WTC11 (cell line): ENCODE results near the gene SEC11A.

Experiments used
- ATF2 ChIP-seq: sonication (generic); formaldehyde crosslinking; IDR thresholded peaks from 2 replicates; pipeline ENCODE4 v1.8.1; 2022; ENCODE audit warnings: low read depth, missing genetic modification reagents, borderline replicate concordance
- ESRRA ChIP-seq: sonication (generic); formaldehyde crosslinking; IDR thresholded peaks from 2 replicates; pipeline ENCODE4 v1.8.1; 2022; ENCODE audit warnings: mild to moderate bottlenecking, missing genetic modification reagents, borderline replicate concordance
- ETV6 ChIP-seq: sonication (generic); formaldehyde crosslinking; IDR thresholded peaks from 2 replicates; pipeline ENCODE4 v1.8.1; 2022; ENCODE audit warnings: mild to moderate bottlenecking, missing genetic modification reagents
- JAZF1 ChIP-seq: fragments of 250-450 bp; sonication (Bioruptor Pico); IDR thresholded peaks from 2 replicates; pipeline ENCODE4 v1.9.0; 2021; ENCODE audit warnings: moderate library complexity, mild to moderate bottlenecking, inconsistent platforms
- NFE2L1 ChIP-seq: sonication (generic); formaldehyde crosslinking; IDR thresholded peaks from 2 replicates; pipeline ENCODE4 v1.8.1; 2023; ENCODE audit warnings: missing genetic modification reagents
- SP1 ChIP-seq: sonication (generic); formaldehyde crosslinking; conservative IDR thresholded peaks from 2 replicates; pipeline ENCODE4 v1.8.1; 2022; ENCODE audit warnings: missing genetic modification reagents
- USF1 ChIP-seq: sonication (generic); formaldehyde crosslinking; IDR thresholded peaks from 2 replicates; pipeline ENCODE4 v1.8.0; 2022; ENCODE audit warnings: mild to moderate bottlenecking, missing genetic modification reagents
- ZNF121 ChIP-seq: sonication (generic); formaldehyde crosslinking; IDR thresholded peaks from 2 replicates; pipeline ENCODE4 v1.8.0; 2023; ENCODE audit warnings: missing genetic modification reagents
- TF ChIP-seq, protein P1 (sequence below): fragments of 200-600 bp; IDR thresholded peaks from 2 replicates; pipeline ENCODE4 v1.8.0; 2022; ENCODE audit warnings: antibody characterized with exemption
- TF ChIP-seq, protein P2 (sequence below): sonication (generic); formaldehyde crosslinking; IDR thresholded peaks from 2 replicates; pipeline ENCODE4 v1.8.1; 2023; ENCODE audit warnings: mild to moderate bottlenecking, missing genetic modification reagents, borderline replicate concordance
- TF ChIP-seq, protein P3 (sequence below): fragments of 250-450 bp; sonication (Bioruptor Pico); IDR thresholded peaks from 2 replicates; pipeline ENCODE4 v1.8.0; 2021; ENCODE audit warnings: mild to moderate bottlenecking
- TF ChIP-seq, protein P4 (sequence below): sonication (generic); formaldehyde crosslinking; IDR thresholded peaks from 2 replicates; pipeline ENCODE4 v1.8.1; 2023; ENCODE audit warnings: mild to moderate bottlenecking, moderate library complexity, missing genetic modification reagents

- TF ChIP-seq, protein P1, sequence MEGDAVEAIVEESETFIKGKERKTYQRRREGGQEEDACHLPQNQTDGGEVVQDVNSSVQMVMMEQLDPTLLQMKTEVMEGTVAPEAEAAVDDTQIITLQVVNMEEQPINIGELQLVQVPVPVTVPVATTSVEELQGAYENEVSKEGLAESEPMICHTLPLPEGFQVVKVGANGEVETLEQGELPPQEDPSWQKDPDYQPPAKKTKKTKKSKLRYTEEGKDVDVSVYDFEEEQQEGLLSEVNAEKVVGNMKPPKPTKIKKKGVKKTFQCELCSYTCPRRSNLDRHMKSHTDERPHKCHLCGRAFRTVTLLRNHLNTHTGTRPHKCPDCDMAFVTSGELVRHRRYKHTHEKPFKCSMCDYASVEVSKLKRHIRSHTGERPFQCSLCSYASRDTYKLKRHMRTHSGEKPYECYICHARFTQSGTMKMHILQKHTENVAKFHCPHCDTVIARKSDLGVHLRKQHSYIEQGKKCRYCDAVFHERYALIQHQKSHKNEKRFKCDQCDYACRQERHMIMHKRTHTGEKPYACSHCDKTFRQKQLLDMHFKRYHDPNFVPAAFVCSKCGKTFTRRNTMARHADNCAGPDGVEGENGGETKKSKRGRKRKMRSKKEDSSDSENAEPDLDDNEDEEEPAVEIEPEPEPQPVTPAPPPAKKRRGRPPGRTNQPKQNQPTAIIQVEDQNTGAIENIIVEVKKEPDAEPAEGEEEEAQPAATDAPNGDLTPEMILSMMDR, result no peak
- TF ChIP-seq NFE2L1 (CRISPR knock-in tag) (no peak), ETV6 (CRISPR knock-in tag) (no peak), SP1 (CRISPR knock-in tag) (no peak), ESRRA (CRISPR knock-in tag) (no peak), ATF2 (CRISPR knock-in tag) (no peak), USF1 (no peak), JAZF1 (no peak), ZNF121 (CRISPR knock-in tag) (no peak)
- TF ChIP-seq, protein P2, sequence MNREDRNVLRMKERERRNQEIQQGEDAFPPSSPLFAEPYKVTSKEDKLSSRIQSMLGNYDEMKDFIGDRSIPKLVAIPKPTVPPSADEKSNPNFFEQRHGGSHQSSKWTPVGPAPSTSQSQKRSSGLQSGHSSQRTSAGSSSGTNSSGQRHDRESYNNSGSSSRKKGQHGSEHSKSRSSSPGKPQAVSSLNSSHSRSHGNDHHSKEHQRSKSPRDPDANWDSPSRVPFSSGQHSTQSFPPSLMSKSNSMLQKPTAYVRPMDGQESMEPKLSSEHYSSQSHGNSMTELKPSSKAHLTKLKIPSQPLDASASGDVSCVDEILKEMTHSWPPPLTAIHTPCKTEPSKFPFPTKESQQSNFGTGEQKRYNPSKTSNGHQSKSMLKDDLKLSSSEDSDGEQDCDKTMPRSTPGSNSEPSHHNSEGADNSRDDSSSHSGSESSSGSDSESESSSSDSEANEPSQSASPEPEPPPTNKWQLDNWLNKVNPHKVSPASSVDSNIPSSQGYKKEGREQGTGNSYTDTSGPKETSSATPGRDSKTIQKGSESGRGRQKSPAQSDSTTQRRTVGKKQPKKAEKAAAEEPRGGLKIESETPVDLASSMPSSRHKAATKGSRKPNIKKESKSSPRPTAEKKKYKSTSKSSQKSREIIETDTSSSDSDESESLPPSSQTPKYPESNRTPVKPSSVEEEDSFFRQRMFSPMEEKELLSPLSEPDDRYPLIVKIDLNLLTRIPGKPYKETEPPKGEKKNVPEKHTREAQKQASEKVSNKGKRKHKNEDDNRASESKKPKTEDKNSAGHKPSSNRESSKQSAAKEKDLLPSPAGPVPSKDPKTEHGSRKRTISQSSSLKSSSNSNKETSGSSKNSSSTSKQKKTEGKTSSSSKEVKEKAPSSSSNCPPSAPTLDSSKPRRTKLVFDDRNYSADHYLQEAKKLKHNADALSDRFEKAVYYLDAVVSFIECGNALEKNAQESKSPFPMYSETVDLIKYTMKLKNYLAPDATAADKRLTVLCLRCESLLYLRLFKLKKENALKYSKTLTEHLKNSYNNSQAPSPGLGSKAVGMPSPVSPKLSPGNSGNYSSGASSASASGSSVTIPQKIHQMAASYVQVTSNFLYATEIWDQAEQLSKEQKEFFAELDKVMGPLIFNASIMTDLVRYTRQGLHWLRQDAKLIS (CRISPR knock-in tag), result no peak
- TF ChIP-seq, protein P3, sequence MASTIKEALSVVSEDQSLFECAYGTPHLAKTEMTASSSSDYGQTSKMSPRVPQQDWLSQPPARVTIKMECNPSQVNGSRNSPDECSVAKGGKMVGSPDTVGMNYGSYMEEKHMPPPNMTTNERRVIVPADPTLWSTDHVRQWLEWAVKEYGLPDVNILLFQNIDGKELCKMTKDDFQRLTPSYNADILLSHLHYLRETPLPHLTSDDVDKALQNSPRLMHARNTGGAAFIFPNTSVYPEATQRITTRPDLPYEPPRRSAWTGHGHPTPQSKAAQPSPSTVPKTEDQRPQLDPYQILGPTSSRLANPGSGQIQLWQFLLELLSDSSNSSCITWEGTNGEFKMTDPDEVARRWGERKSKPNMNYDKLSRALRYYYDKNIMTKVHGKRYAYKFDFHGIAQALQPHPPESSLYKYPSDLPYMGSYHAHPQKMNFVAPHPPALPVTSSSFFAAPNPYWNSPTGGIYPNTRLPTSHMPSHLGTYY (CRISPR knock-in tag), result no peak
- TF ChIP-seq, protein P4, sequence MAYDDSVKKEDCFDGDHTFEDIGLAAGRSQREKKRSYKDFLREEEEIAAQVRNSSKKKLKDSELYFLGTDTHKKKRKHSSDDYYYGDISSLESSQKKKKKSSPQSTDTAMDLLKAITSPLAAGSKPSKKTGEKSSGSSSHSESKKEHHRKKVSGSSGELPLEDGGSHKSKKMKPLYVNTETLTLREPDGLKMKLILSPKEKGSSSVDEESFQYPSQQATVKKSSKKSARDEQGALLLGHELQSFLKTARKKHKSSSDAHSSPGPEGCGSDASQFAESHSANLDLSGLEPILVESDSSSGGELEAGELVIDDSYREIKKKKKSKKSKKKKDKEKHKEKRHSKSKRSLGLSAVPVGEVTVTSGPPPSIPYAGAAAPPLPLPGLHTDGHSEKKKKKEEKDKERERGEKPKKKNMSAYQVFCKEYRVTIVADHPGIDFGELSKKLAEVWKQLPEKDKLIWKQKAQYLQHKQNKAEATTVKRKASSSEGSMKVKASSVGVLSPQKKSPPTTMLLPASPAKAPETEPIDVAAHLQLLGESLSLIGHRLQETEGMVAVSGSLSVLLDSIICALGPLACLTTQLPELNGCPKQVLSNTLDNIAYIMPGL, result no peak
These were observed 21.1 kb upstream of the SEC11A start for GRCh38 chr15:84737005-84737404.
